HEK293 (cell line): ENCODE results near the gene PPM1L.

Experiments
- BCL11A ChIP-seq: fragments of 450-650 bp; formaldehyde crosslinking; IDR thresholded peaks from 2 replicates; pipeline ENCODE4 v1.5.1; 2016; ENCODE audit warnings: low read depth, missing biosample characterization, missing genetic modification characterization
- GLIS1 ChIP-seq: fragments of 450-650 bp; formaldehyde crosslinking; IDR thresholded peaks from 2 replicates; pipeline ENCODE4 v1.5.1; 2016; ENCODE audit warnings: missing biosample characterization, missing genetic modification characterization
- KLF16 ChIP-seq: fragments of 450-650 bp; formaldehyde crosslinking; IDR thresholded peaks from 2 replicates; pipeline ENCODE4 v1.5.1; 2017; ENCODE audit warnings: missing biosample characterization, missing genetic modification characterization
- KLF7 ChIP-seq: fragments of 450-650 bp; formaldehyde crosslinking; IDR thresholded peaks from 2 replicates; pipeline ENCODE4 v1.5.1; 2016; ENCODE audit warnings: missing biosample characterization, missing genetic modification characterization, borderline replicate concordance
- PRDM1 ChIP-seq: fragments of 450-650 bp; formaldehyde crosslinking; IDR thresholded peaks from 2 replicates; pipeline ENCODE4; 2016; ENCODE audit warnings: missing biosample characterization, missing genetic modification characterization
- SP7 ChIP-seq: fragments of 450-650 bp; formaldehyde crosslinking; IDR thresholded peaks from 2 replicates; pipeline ENCODE4 v1.5.1; 2016; ENCODE audit warnings: missing biosample characterization, missing genetic modification characterization
- ZBTB1 ChIP-seq: fragments of 450-650 bp; formaldehyde crosslinking; IDR thresholded peaks from 2 replicates; pipeline ENCODE4 v1.5.1; 2016; ENCODE audit warnings: missing biosample characterization, missing genetic modification characterization
- ZEB2 ChIP-seq: fragments of 450-650 bp; formaldehyde crosslinking; IDR thresholded peaks from 2 replicates; pipeline ENCODE4 v1.5.1; 2016; ENCODE audit warnings: missing biosample characterization, missing genetic modification characterization
- ZFP3 ChIP-seq: fragments of 450-650 bp; formaldehyde crosslinking; IDR thresholded peaks from 2 replicates; pipeline ENCODE4 v1.5.1; 2016; ENCODE audit warnings: low read depth, missing biosample characterization, missing genetic modification characterization
- ZFP37 ChIP-seq: fragments of 450-650 bp; formaldehyde crosslinking; IDR thresholded peaks from 2 replicates; pipeline ENCODE4 v1.5.1; 2016; ENCODE audit warnings: missing biosample characterization, missing genetic modification characterization
- ZNF132 ChIP-seq: fragments of 450-650 bp; formaldehyde crosslinking; IDR thresholded peaks from 2 replicates; pipeline ENCODE4 v1.5.1; 2017; ENCODE audit warnings: missing biosample characterization, missing genetic modification characterization, borderline replicate concordance
- ZNF184 ChIP-seq: fragments of 450-650 bp; IDR thresholded peaks from 2 replicates; pipeline ENCODE4 v1.5.1; 2018; ENCODE audit warnings: missing biosample characterization, mild to moderate bottlenecking, missing genetic modification characterization
- ZNF2 ChIP-seq: fragments of 450-650 bp; formaldehyde crosslinking; IDR thresholded peaks from 2 replicates; pipeline ENCODE4 v1.5.1; 2016; ENCODE audit warnings: missing biosample characterization, missing genetic modification characterization
- ZNF350 ChIP-seq: fragments of 450-650 bp; formaldehyde crosslinking; IDR thresholded peaks from 2 replicates; pipeline ENCODE4 v1.5.0; 2017; ENCODE audit warnings: missing biosample characterization, mild to moderate bottlenecking, missing genetic modification characterization
- ZNF37A ChIP-seq: fragments of 450-650 bp; IDR thresholded peaks from 2 replicates; pipeline ENCODE4 v1.5.1; 2018; ENCODE audit warnings: missing biosample characterization, missing genetic modification characterization
- ZNF426 ChIP-seq: fragments of 450-650 bp; formaldehyde crosslinking; IDR thresholded peaks from 2 replicates; pipeline ENCODE4 v1.5.1; 2017; ENCODE audit warnings: missing biosample characterization, missing genetic modification characterization, mild to moderate bottlenecking, inconsistent platforms, moderate library complexity
- ZNF600 ChIP-seq: fragments of 450-650 bp; formaldehyde crosslinking; IDR thresholded peaks from 2 replicates; pipeline ENCODE4 v1.5.1; 2016; ENCODE audit warnings: missing biosample characterization, missing genetic modification characterization
- ZNF624 ChIP-seq: fragments of 450-650 bp; formaldehyde crosslinking; IDR thresholded peaks from 2 replicates; pipeline ENCODE4 v1.5.1; 2017; ENCODE audit warnings: missing biosample characterization, missing genetic modification characterization
- ZNF677 ChIP-seq: fragments of 450-650 bp; IDR thresholded peaks from 2 replicates; pipeline ENCODE4 v1.5.0; 2018; ENCODE audit warnings: missing biosample characterization, mild to moderate bottlenecking, missing genetic modification characterization, moderate library complexity
- ZSCAN30 ChIP-seq: fragments of 450-650 bp; IDR thresholded peaks from 2 replicates; pipeline ENCODE4 v1.5.1; 2018; ENCODE audit warnings: missing biosample characterization, mild to moderate bottlenecking, missing genetic modification characterization, moderate library complexity
- TF ChIP-seq, protein P1 (sequence below): fragments of 450-650 bp; formaldehyde crosslinking; IDR thresholded peaks from 2 replicates; pipeline ENCODE4 v1.5.1; 2016; ENCODE audit warnings: missing biosample characterization, missing genetic modification characterization, borderline replicate concordance
- TF ChIP-seq, protein P2 (sequence below): fragments of 450-650 bp; formaldehyde crosslinking; IDR thresholded peaks from 2 replicates; pipeline ENCODE4 v1.5.1; 2016; ENCODE audit warnings: missing biosample characterization, missing genetic modification characterization
- TF ChIP-seq, protein P3 (sequence below): fragments of 450-650 bp; formaldehyde crosslinking; IDR thresholded peaks from 2 replicates; pipeline ENCODE4 v1.5.1; 2017; ENCODE audit warnings: missing biosample characterization, mild to moderate bottlenecking, missing genetic modification characterization, moderate library complexity
- TF ChIP-seq, protein P4 (sequence below): fragments of 450-650 bp; formaldehyde crosslinking; IDR thresholded peaks from 2 replicates; pipeline ENCODE4 v1.5.1; 2017; ENCODE audit warnings: missing biosample characterization, missing genetic modification characterization
- TF ChIP-seq, protein P5 (sequence below): fragments of 450-650 bp; formaldehyde crosslinking; IDR thresholded peaks from 2 replicates; pipeline ENCODE4 v1.5.1; 2016; ENCODE audit warnings: missing biosample characterization, missing genetic modification characterization
- TF ChIP-seq, protein P6 (sequence below): fragments of 450-650 bp; formaldehyde crosslinking; IDR thresholded peaks from 2 replicates; pipeline ENCODE4 v1.5.1; 2017; ENCODE audit warnings: missing biosample characterization, missing genetic modification characterization
- TF ChIP-seq, protein P7 (sequence below): fragments of 450-650 bp; formaldehyde crosslinking; optimal IDR thresholded peaks from 2 replicates; pipeline ENCODE3; 2016; ENCODE audit warnings: missing biosample characterization, mild to moderate bottlenecking, missing genetic modification characterization

PPM1L gene

DNA sequence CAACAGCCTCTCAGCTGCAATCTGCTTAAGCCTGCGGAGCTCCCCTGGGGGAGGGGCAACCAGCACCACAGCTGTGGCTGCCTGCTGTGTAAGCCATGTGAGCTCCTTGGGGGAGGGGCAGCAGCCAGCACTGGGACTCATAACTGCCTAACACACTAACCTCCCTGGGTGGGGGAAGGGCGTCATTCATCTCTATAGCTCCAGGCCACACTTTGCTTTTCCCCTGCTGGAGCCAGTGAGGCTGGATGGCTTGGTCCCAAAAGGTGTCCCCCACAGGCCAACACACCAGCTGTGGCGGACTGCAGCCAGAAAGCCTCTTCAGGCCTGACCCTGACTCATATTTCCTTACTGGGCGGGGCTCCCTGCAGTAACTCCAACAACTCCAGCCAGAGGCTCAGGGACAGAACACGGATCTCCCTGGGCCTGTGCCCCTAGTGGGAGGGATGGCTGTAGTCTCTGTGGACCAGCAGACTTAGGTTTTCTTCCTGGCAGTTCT is 129.8 kb downstream of the PPM1L start (continued):
- peak; percentile 60 for TF ChIP-seq SP7 (tag by site-specific recombination)
- TF ChIP-seq ZNF132 (tag by site-specific recombination), result no peak
- no peak for TF ChIP-seq ZNF624
- TF ChIP-seq ZEB2 (tag by site-specific recombination), result peak; percentile 43; the same call in 1 of the 2 replicates
- TF ChIP-seq ZNF677, result no peak
- TF ChIP-seq ZBTB1 (tag by site-specific recombination), result no peak
- TF ChIP-seq BCL11A, result no peak
- TF ChIP-seq ZNF426 (tag by site-specific recombination), result no peak
- TF ChIP-seq, protein P1, sequence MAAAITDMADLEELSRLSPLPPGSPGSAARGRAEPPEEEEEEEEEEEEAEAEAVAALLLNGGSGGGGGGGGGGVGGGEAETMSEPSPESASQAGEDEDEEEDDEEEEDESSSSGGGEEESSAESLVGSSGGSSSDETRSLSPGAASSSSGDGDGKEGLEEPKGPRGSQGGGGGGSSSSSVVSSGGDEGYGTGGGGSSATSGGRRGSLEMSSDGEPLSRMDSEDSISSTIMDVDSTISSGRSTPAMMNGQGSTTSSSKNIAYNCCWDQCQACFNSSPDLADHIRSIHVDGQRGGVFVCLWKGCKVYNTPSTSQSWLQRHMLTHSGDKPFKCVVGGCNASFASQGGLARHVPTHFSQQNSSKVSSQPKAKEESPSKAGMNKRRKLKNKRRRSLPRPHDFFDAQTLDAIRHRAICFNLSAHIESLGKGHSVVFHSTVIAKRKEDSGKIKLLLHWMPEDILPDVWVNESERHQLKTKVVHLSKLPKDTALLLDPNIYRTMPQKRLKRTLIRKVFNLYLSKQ (tag by site-specific recombination), result no peak
- TF ChIP-seq, protein P2, sequence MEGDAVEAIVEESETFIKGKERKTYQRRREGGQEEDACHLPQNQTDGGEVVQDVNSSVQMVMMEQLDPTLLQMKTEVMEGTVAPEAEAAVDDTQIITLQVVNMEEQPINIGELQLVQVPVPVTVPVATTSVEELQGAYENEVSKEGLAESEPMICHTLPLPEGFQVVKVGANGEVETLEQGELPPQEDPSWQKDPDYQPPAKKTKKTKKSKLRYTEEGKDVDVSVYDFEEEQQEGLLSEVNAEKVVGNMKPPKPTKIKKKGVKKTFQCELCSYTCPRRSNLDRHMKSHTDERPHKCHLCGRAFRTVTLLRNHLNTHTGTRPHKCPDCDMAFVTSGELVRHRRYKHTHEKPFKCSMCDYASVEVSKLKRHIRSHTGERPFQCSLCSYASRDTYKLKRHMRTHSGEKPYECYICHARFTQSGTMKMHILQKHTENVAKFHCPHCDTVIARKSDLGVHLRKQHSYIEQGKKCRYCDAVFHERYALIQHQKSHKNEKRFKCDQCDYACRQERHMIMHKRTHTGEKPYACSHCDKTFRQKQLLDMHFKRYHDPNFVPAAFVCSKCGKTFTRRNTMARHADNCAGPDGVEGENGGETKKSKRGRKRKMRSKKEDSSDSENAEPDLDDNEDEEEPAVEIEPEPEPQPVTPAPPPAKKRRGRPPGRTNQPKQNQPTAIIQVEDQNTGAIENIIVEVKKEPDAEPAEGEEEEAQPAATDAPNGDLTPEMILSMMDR (tag by site-specific recombination), result no peak
- no peak; the same call in 1 of the 2 replicates for TF ChIP-seq ZFP37 (tag by site-specific recombination)
- TF ChIP-seq, protein P3, sequence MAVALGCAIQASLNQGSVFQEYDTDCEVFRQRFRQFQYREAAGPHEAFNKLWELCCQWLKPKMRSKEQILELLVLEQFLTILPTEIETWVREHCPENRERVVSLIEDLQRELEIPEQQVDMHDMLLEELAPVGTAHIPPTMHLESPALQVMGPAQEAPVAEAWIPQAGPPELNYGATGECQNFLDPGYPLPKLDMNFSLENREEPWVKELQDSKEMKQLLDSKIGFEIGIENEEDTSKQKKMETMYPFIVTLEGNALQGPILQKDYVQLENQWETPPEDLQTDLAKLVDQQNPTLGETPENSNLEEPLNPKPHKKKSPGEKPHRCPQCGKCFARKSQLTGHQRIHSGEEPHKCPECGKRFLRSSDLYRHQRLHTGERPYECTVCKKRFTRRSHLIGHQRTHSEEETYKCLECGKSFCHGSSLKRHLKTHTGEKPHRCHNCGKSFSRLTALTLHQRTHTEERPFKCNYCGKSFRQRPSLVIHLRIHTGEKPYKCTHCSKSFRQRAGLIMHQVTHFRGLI (tag by site-specific recombination), result no peak
- TF ChIP-seq, protein P4, sequence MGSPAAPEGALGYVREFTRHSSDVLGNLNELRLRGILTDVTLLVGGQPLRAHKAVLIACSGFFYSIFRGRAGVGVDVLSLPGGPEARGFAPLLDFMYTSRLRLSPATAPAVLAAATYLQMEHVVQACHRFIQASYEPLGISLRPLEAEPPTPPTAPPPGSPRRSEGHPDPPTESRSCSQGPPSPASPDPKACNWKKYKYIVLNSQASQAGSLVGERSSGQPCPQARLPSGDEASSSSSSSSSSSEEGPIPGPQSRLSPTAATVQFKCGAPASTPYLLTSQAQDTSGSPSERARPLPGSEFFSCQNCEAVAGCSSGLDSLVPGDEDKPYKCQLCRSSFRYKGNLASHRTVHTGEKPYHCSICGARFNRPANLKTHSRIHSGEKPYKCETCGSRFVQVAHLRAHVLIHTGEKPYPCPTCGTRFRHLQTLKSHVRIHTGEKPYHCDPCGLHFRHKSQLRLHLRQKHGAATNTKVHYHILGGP (tag by site-specific recombination), result no peak
- peak; percentile 93 for TF ChIP-seq ZNF600 (tag by site-specific recombination)
- TF ChIP-seq KLF7 (tag by site-specific recombination), result peak; percentile 78; the same call in 1 of the 2 replicates
- TF ChIP-seq ZNF350, result no peak
- peak; percentile 58 for TF ChIP-seq GLIS1 (tag by site-specific recombination)
- TF ChIP-seq, protein P5, sequence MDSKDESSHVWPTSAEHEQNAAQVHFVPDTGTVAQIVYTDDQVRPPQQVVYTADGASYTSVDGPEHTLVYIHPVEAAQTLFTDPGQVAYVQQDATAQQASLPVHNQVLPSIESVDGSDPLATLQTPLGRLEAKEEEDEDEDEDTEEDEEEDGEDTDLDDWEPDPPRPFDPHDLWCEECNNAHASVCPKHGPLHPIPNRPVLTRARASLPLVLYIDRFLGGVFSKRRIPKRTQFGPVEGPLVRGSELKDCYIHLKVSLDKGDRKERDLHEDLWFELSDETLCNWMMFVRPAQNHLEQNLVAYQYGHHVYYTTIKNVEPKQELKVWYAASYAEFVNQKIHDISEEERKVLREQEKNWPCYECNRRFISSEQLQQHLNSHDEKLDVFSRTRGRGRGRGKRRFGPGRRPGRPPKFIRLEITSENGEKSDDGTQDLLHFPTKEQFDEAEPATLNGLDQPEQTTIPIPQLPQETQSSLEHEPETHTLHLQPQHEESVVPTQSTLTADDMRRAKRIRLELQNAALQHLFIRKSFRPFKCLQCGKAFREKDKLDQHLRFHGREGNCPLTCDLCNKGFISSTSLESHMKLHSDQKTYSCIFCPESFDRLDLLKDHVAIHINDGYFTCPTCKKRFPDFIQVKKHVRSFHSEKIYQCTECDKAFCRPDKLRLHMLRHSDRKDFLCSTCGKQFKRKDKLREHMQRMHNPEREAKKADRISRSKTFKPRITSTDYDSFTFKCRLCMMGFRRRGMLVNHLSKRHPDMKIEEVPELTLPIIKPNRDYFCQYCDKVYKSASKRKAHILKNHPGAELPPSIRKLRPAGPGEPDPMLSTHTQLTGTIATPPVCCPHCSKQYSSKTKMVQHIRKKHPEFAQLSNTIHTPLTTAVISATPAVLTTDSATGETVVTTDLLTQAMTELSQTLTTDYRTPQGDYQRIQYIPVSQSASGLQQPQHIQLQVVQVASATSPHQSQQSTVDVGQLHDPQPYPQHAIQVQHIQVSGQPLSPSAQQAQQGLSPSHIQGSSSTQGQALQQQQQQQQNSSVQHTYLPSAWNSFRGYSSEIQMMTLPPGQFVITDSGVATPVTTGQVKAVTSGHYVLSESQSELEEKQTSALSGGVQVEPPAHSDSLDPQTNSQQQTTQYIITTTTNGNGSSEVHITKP, result no peak
- TF ChIP-seq KLF16 (tag by site-specific recombination), result peak; percentile 55
- TF ChIP-seq ZSCAN30 (tag by site-specific recombination), result 0 out of 2 replicates have a peak, but pooled peaks have one; percentile 23
- TF ChIP-seq ZNF2 (tag by site-specific recombination), result 0 out of 2 replicates have a peak, but pooled peaks have one; percentile 32
- TF ChIP-seq ZFP3 (tag by site-specific recombination), result no peak
- TF ChIP-seq, protein P6, sequence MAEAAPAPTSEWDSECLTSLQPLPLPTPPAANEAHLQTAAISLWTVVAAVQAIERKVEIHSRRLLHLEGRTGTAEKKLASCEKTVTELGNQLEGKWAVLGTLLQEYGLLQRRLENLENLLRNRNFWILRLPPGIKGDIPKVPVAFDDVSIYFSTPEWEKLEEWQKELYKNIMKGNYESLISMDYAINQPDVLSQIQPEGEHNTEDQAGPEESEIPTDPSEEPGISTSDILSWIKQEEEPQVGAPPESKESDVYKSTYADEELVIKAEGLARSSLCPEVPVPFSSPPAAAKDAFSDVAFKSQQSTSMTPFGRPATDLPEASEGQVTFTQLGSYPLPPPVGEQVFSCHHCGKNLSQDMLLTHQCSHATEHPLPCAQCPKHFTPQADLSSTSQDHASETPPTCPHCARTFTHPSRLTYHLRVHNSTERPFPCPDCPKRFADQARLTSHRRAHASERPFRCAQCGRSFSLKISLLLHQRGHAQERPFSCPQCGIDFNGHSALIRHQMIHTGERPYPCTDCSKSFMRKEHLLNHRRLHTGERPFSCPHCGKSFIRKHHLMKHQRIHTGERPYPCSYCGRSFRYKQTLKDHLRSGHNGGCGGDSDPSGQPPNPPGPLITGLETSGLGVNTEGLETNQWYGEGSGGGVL (tag by site-specific recombination), result no peak
- no peak for TF ChIP-seq ZNF37A (tag by site-specific recombination)
- no peak for TF ChIP-seq PRDM1 (tag by site-specific recombination)
- TF ChIP-seq, protein P7, sequence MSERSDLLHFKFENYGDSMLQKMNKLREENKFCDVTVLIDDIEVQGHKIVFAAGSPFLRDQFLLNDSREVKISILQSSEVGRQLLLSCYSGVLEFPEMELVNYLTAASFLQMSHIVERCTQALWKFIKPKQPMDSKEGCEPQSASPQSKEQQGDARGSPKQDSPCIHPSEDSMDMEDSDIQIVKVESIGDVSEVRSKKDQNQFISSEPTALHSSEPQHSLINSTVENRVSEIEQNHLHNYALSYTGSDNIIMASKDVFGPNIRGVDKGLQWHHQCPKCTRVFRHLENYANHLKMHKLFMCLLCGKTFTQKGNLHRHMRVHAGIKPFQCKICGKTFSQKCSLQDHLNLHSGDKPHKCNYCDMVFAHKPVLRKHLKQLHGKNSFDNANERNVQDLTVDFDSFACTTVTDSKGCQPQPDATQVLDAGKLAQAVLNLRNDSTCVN (tag by site-specific recombination), result no peak
- no peak for TF ChIP-seq ZNF184
- TF ChIP-seq, all 188 proteins: peak for 32
